ENCODE data around the gene LMTK3. TPM values are rescaled to one million over a fixed set of nuclear protein-coding genes. Genes with fewer than 3 reads are reported as not detected.

The LMTK3 gene
- total RNA-seq, 1 donor: not detected

GRCh38 chr19:48552406-48553322, 41.0 kb upstream of the LMTK3 start:
- Histone ChIP-seq H3K9me3 (ENCODE audit: low read depth, low read length) (peaks cover 2% of the 10 kb centered on the region), H3K27me3 (ENCODE audit: insufficient read depth, low read length) (peaks cover 11% of the 10 kb centered on the region), H3K36me3 (ENCODE audit: insufficient read depth, low read length) (no peaks in the 10 kb centered on the region), H3K4me2 (ENCODE audit: insufficient read depth, low read length) (no peak overlapping the region), H4K20me1 (ENCODE audit: insufficient read depth, low read length) (no peaks in the 10 kb centered on the region), H3K4me1 (ENCODE audit: insufficient read depth, low read length) (peaks cover 10% of the 10 kb centered on the region), H3K4me3 (ENCODE audit: insufficient read depth, low read length) (no peak overlapping the region), H3K27ac (ENCODE audit: low read depth, low read length) (no peak overlapping the region), H3K79me2 (ENCODE audit: insufficient read depth, low read length) (no peaks in the 10 kb centered on the region), H2AFZ (ENCODE audit: low read length) (no peak overlapping the region)
- DNase-seq (ENCODE audit: insufficient read length, low spot score, missing footprints): no peak
- no peak for TF ChIP-seq CTCF (IDR thresholded peaks at IDR 0.05; ENCODE audit: extremely low read depth, low read depth, low read length)

- Histone ChIP-seq H4K20me1 (ENCODE audit: insufficient read depth, low read length) (no peaks in the 10 kb centered on the region), H3K9me3 (ENCODE audit: low read depth, low read length) (peaks cover 2% of the 10 kb centered on the region), H3K27ac (ENCODE audit: low read depth, low read length) (no peak within 1 kb of the TSS), H3K4me2 (ENCODE audit: insufficient read depth, low read length) (no peak within 1 kb of the TSS), H3K4me3 (ENCODE audit: insufficient read depth, low read length) (no peak within 1 kb of the TSS), H3K4me1 (ENCODE audit: insufficient read depth, low read length) (peaks cover 10% of the 10 kb centered on the region), H3K27me3 (ENCODE audit: insufficient read depth, low read length) (peaks cover 11% of the 10 kb centered on the region), H3K36me3 (ENCODE audit: insufficient read depth, low read length) (no peaks in the 10 kb centered on the region), H2AFZ (ENCODE audit: low read length) (no peak within 1 kb of the TSS), H3K79me2 (ENCODE audit: insufficient read depth, low read length) (no peaks in the 10 kb centered on the region)
- no peak for TF ChIP-seq CTCF (IDR thresholded peaks at IDR 0.05; ENCODE audit: extremely low read depth, low read depth, low read length)
- DNase-seq (ENCODE audit: insufficient read length, low spot score, missing footprints): no peak
Observed at GRCh38 chr19:48551437-48552302, 40.0 kb upstream of the LMTK3 start, which contains the start of gene SULT2B1. Gene SULT2B1 (plus strand): TSS chr19:48552172. CDS start chr19:48552253, 81 bp downstream.

GRCh38 chr19:48549380-48549779, 37.7 kb upstream of the LMTK3 start:
- Histone ChIP-seq H3K4me1 (ENCODE audit: insufficient read depth, low read length) (peaks cover 7% of the 10 kb centered on the region), H3K79me2 (ENCODE audit: insufficient read depth, low read length) (no peaks in the 10 kb centered on the region), H3K27me3 (ENCODE audit: insufficient read depth, low read length) (peaks cover 11% of the 10 kb centered on the region), H4K20me1 (ENCODE audit: insufficient read depth, low read length) (no peaks in the 10 kb centered on the region), H3K36me3 (ENCODE audit: insufficient read depth, low read length) (no peaks in the 10 kb centered on the region), H3K27ac (ENCODE audit: low read depth, low read length) (no peak overlapping the region), H3K9me3 (ENCODE audit: low read depth, low read length) (peaks cover 2% of the 10 kb centered on the region), H2AFZ (ENCODE audit: low read length) (no peak overlapping the region), H3K4me3 (ENCODE audit: insufficient read depth, low read length) (no peak overlapping the region), H3K4me2 (ENCODE audit: insufficient read depth, low read length) (no peak overlapping the region)
- DNase-seq (ENCODE audit: insufficient read length, low spot score, missing footprints): no peak
- no peak for TF ChIP-seq CTCF (IDR thresholded peaks at IDR 0.05; ENCODE audit: extremely low read depth, low read depth, low read length)
